BJ (cell line): ENCODE results near the gene CD3E. TPM values are rescaled to one million over a fixed set of nuclear protein-coding genes. Genes with fewer than 3 reads are reported as not detected.

Source experiments
- CTCF ChIA-PET: fragments of 350-600 bp; formaldehyde crosslinking; extraction: SDS; loops from one replicate; lab custom pipeline; 2021; ENCODE audit warnings: antibody characterized with exemption, inconsistent platforms; lab: Yijun Ruan, JAX
- POLR2A ChIA-PET: fragments of 300-600 bp; sonication (Branson Sonifier 250); formaldehyde crosslinking; extraction: SDS; loops from one replicate; lab custom pipeline; 2021; ENCODE audit warnings: antibody characterized with exemption; lab: Charles Lee
- DNase-seq: peaks from one replicate; pipeline ENCODE4 v3.0.0-alpha.2; 2011; ENCODE audit warnings: low read depth
- H3K27me3 ChIP-seq: 2 replicates; pipeline ENCODE4 v1.6.0; 2011; ENCODE audit warnings: low read length; ENCODE audit not compliant: control insufficient read depth, insufficient read depth
- H3K36me3 ChIP-seq: 2 replicates; pipeline ENCODE4 v1.5.1; 2011; ENCODE audit warnings: low read length; ENCODE audit not compliant: control insufficient read depth, insufficient read depth
- H3K4me3 ChIP-seq: 2 replicates; pipeline ENCODE4 v1.5.1; 2011; ENCODE audit warnings: low read depth, mild to moderate bottlenecking, control low read depth, low read length
- polyA plus RNA-seq: library from polyadenylated mRNA; depleted of rRNA; stranded (reverse); fragments of >200 nt; gene quantifications from 2 replicates; pipeline ENCODE4 v1.2.3, GENCODE V29; 2011
- TF ChIP-seq, protein P1 (sequence below): IDR thresholded peaks from 2 replicates; pipeline ENCODE4 v1.5.1; 2011; ENCODE audit warnings: low read depth, mild to moderate bottlenecking, control low read depth, inconsistent platforms, low read length, moderate library complexity; ENCODE audit not compliant: insufficient read depth

The CD3E gene
- polyA plus RNA-seq, 1 experiment: not detected

DNA sequence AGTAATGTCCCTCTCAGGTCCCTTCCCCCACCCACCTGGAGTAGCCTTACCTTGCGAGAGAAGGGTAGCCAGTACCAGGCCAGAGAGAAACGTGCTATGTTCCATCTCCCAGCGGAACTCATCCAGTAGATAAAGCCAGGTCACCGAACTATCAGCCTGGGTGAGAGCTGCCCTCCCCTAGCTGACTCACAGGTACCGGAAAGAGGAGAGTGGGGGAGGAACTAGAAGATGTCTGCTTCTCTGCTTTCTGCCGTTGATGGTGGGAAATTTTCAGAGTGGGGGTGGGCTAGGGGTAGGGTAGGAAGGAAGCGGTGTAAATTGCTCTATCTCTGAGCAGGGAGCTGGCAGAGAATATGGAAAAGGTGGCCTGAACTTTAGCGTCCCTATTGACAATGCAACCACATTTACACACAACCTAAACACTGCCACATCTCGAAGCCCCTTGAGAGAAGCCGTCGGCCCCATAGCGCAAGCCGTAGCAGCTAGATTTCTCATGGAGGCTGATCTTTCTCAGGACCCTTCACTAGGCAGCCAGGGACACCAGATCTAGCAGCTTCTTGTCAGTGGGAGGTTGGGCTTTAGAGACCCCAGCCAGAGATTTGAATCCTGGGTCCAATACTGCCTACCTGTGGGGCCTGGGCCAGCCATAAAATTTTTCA, 38.1 kb downstream of the CD3E start, which contains the start of gene CD3D:
CD3D (minus strand) TSS at position 203 of the 659 bp plus-strand sequence; CDS start at position 105, 98 bp downstream.
- DNase-seq: no peak
- Histone ChIP-seq H3K4me3 (no peak within 1 kb of the TSS), H3K36me3 (no peaks in the 10 kb centered on the region), H3K27me3 (peaks cover 3% of the 10 kb centered on the region; the same call in 1 of the 2 replicates)
- CTCF ChIA-PET: no interaction called here
- TF ChIP-seq, protein P1, sequence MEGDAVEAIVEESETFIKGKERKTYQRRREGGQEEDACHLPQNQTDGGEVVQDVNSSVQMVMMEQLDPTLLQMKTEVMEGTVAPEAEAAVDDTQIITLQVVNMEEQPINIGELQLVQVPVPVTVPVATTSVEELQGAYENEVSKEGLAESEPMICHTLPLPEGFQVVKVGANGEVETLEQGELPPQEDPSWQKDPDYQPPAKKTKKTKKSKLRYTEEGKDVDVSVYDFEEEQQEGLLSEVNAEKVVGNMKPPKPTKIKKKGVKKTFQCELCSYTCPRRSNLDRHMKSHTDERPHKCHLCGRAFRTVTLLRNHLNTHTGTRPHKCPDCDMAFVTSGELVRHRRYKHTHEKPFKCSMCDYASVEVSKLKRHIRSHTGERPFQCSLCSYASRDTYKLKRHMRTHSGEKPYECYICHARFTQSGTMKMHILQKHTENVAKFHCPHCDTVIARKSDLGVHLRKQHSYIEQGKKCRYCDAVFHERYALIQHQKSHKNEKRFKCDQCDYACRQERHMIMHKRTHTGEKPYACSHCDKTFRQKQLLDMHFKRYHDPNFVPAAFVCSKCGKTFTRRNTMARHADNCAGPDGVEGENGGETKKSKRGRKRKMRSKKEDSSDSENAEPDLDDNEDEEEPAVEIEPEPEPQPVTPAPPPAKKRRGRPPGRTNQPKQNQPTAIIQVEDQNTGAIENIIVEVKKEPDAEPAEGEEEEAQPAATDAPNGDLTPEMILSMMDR: no peak
- POLR2A ChIA-PET: no interaction called here

- DNase-seq: no peak
- ChIA-PET POLR2A (no interaction called here), CTCF (no interaction called here)
- Histone ChIP-seq H3K27me3 (peaks cover 4% of the 10 kb centered on the region; the same call in 1 of the 2 replicates), H3K36me3 (no peaks in the 10 kb centered on the region), H3K4me3 (no peak overlapping the region)
- TF ChIP-seq, protein P1: no peak
These were observed 38.7 kb downstream of the CD3E start for GRCh38 chr11:118343248-118343647.

DNA sequence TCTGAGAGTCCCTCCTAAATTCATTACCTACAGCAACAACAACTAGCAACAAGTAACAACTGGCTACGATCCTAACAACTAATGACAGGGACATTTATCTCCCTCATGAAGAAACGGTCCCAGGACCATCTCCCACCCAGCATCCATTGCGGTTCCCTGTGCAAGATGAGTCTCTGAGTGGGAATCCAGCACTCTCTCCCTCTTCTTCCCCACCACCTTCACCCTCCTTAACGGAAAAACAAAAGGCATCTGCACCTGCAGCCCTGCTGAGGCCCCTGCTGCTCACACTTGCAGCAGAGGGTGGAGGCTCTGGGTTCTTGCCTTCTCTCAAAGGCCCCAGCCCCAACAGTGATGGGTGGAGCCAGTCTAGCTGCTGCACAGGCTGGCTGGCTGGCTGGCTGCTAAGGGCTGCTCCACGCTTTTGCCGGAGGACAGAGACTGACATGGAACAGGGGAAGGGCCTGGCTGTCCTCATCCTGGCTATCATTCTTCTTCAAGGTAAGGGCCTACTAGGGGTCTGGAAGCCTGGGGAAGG, 39.5 kb downstream of the CD3E start, which contains the start of gene CD3G:
CD3G (plus strand) TSS at position 364 of the 535 bp plus-strand sequence; CDS start at position 444, 80 bp downstream.
- no peak within 1 kb of the TSS for H3K4me3 ChIP-seq
- H3K27me3 ChIP-seq: peaks cover 4% of the 10 kb centered on the region; the same call in 1 of the 2 replicates
- CTCF ChIA-PET: interaction anchor here (1.5 kb wide), 1 partner anchor 9 kb away, joined by 3 read pairs; no protein-coding TSS in a partner anchor
- POLR2A ChIA-PET: no interaction called here
- no peaks in the 10 kb centered on the region for H3K36me3 ChIP-seq
- TF ChIP-seq, protein P1: no peak
- DNase-seq: no peak

- H3K36me3 ChIP-seq: no peaks in the 10 kb centered on the region
- TF ChIP-seq, protein P1: no peak
- CTCF ChIA-PET: interaction anchor here (1.2 kb wide), 1 partner anchor 151 kb away, joined by 3 read pairs; no protein-coding TSS in a partner anchor
- H3K4me3 ChIP-seq: no peak overlapping the region
- POLR2A ChIA-PET: no interaction called here
- DNase-seq: no peak
- peaks cover 5% of the 10 kb centered on the region; the same call in 1 of the 2 replicates for H3K27me3 ChIP-seq
These were observed 44.9 kb downstream of the CD3E start for GRCh38 chr11:118349475-118349874.

GRCh38 chr11:118353084-118353710, 48.7 kb downstream of the CD3E start:
- no peak for DNase-seq
- ChIA-PET CTCF (interaction anchor here (0.7 to 2.9 kb wide), 7 partner anchors 9 to 334 kb away, joined by 3 to 13 read pairs (median 3); partner anchors contain the start of gene CD3G), POLR2A (no interaction called here)
- Histone ChIP-seq H3K27me3 (peaks cover 4% of the 10 kb centered on the region; the same call in 1 of the 2 replicates), H3K4me3 (no peak overlapping the region), H3K36me3 (no peaks in the 10 kb centered on the region)
- TF ChIP-seq, protein P1: peak; percentile 47
